Measurements from ENCODE around the gene OR10A4.
"Not testable (repeated sequence)": the region's sequence is repeated elsewhere in the genome, so short reads cannot be mapped to it uniquely, and the experiment has no call there.

The OR10A4 gene

GRCh38 chr11:6876325-6876724 is at the start of gene OR10A4:
Gene OR10A4, plus strand, starts transcription at chr11:6876625. Its CDS starts 23 bp downstream, at chr11:6876648.
- DNase-seq, result no peak

DNA sequence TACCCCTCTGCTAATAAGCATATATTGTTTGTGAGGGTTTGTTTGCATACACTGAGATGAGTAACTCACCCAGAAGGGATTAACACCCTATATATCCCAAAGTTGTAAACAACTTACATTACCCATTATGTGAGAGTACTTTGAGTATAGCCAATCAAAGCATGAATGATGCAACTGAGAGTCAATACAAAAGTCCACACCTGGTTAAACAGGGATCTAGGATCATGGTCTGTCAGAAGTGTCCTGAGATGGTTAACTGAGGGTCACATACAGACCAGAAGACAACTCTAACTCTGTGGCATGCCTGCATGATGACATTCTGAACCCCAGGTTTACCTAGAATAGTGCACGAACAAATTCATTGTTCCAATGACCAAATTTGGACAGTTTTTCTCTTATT is 48.3 kb upstream of the OR10A4 start:
- DNase-seq, result no peak

DNA sequence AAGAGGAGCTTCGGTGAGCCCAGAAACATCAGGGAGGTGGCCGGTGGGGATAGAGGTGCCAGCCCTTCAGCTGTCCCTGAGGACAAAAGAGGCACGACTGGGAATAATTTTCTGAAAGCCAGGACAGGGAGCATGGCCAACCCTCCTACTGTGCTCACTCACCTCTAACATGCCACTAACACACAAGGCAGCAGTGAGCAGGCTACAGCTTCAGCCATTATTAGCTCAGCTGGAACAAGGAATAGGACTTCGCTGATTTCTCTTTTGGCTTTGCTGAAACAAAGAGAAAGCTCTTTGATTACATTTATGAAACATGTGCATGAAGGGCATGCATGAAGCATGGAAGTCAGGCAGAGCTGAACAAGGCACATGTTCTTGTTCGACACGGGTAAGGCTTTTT is 43.1 kb upstream of the OR10A4 start:
- DNase-seq, result no peak

DNA sequence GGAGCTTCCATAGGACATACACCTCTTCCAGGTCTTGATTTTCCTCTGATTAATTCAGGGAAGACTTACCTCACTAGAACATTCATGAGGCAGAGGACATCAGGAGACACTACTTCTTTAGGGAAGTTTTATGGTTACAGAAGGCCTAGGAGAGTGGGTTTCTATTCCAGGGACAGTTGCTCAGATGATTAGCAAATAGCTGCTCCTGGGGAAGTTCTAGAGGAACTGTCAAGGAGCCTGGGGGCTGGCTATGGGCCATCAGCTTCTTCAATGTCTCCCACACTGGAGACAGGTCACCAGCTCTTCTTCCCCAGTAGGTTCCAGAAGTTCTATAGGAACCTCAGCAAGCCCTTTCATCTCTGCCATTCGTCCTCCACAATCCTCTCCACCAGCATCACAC is 42.4 kb upstream of the OR10A4 start:
- no peak for DNase-seq

- no peak for DNase-seq
Measured at GRCh38 chr11:6841694-6842093, 34.7 kb upstream of the OR10A4 start.

- no peak for DNase-seq
Measured at GRCh38 chr11:6843670-6844069, 32.8 kb upstream of the OR10A4 start.

GRCh38 chr11:6844356-6844755 is 32.1 kb upstream of the OR10A4 start:
- no peak for DNase-seq

- DNase-seq, result no peak
Measured at GRCh38 chr11:6845383-6845782, 31.0 kb upstream of the OR10A4 start, which contains the start of gene OR10A5. Gene OR10A5, plus strand, starts transcription at chr11:6845683. Its CDS starts 0 bp downstream, at chr11:6845683.

DNA sequence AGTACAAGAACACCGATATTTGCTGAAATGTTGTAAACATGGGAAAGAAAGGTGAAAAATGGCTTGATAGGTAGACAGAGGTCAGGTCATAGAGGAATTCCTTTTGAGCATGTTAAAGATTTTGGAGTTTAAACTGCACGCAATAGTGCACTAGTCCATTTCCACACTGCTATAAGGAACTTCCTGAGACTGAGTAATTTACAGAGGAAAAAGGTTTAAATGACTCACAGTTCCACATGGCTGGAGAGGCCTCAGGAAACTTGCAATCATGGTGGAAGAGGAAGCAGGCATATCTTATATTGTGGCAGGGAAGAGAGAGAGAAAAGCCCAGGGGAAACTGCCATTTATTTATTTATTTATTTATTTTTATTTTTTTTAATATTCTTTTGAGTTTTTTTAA is 25.9 kb upstream of the OR10A4 start:
- DNase-seq, result no peak

GRCh38 chr11:6854801-6855200 is 21.6 kb upstream of the OR10A4 start:
- not testable (repeated sequence) for DNase-seq

GRCh38 chr11:6855971-6856541 is 20.4 kb upstream of the OR10A4 start:
- no peak for DNase-seq

GRCh38 chr11:6856871-6857270 is 19.6 kb upstream of the OR10A4 start:
- DNase-seq, result no peak

GRCh38 chr11:6862961-6863360 is 13.5 kb upstream of the OR10A4 start, which contains the start of gene OR10A2:
Gene OR10A2, plus strand, starts transcription at chr11:6863057. Its CDS starts 6,698 bp downstream, at chr11:6869755.
- no peak for DNase-seq

DNA sequence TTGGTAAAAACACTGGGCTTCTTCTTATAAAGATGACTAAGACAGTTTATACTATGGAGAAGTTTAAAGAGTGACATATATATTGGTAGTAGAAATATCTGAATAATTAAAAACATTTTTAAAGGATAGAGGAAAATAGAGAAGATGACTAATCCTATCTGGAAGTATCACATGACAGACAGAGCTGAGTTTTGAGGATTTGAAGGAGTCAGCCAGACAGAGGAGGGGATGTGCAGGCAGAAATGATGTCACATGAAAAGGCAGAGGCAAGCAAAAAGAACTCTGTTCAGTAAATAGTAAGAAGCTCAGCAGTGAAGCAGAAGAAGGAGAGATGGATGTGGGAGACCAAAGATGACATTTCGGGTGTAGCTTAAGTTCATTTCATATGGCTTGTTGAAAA is 12.0 kb upstream of the OR10A4 start:
- no peak for DNase-seq

- no peak for DNase-seq
Measured at GRCh38 chr11:6871278-6871677, 5.1 kb upstream of the OR10A4 start.

GRCh38 chr11:6875761-6876160 is 664 bp upstream of the OR10A4 start:
- no peak for DNase-seq

DNA sequence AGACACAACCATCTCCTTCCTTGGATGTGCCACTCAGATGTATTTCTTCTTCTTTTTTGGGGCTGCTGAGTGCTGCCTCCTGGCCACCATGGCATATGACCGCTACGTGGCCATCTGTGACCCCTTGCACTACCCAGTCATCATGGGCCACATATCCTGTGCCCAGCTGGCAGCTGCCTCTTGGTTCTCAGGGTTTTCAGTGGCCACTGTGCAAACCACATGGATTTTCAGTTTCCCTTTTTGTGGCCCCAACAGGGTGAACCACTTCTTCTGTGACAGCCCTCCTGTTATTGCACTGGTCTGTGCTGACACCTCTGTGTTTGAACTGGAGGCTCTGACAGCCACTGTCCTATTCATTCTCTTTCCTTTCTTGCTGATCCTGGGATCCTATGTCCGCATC is 489 bp downstream of the OR10A4 start:
- no peak for DNase-seq

DNA sequence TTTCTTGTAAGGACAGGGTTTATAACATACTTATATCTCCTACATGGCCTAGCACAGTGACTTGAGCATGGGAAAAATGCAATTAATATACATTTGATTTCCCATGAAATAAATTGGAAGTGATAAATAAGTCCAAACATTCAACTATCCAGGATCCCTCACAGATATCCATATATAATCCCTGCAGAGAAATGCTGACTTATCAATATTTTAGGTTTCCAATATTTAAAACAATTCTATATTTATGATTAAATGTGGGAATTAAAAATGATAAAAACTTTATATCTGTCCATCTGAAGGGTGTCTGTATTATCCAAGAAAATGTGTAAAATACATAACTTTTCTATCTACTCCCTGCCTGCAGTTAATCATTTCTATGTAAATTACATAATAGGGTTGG is 6.3 kb downstream of the OR10A4 start:
- no peak for DNase-seq

DNA sequence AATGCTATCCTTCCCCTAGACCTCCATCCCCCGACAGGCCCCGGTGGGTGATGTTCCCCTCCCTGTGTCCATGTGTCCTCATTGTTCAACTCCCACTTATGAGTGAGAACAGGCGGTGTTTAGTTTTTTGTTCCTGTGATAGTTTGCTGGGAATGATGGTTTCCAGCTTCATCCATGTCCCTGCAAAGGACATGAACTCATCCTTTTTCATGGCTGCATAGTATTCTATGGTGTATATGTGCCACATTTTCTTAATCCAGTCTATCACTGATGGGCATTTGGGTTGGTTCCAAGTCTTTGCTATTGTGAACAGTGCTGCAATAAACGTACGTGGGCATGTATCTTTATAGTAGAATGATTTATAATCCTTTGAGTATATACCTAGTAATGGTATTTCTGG is 11.3 kb downstream of the OR10A4 start:
- not testable (repeated sequence) for DNase-seq

- no peak for DNase-seq
Measured at GRCh38 chr11:6888830-6889229, 12.4 kb downstream of the OR10A4 start.

DNA sequence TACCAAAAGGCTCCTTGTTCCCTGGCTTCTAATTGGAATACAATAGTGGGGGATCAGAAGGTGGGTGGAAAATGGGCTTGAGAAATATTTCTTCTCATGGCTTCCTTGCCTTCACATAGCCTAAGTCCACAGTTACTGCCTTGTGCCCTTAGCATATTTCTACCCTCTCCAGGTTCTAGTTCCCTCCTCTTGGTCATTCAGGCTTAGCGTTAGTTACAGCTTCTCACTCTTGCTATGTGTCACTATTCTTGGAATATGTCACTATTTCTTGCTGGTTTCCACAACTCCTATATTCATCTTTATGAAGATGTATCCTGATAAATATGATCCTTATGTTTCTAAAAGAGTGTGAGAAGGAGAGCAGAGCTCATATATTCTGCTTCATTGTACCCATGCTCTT is 13.4 kb downstream of the OR10A4 start:
- no peak for DNase-seq

DNA sequence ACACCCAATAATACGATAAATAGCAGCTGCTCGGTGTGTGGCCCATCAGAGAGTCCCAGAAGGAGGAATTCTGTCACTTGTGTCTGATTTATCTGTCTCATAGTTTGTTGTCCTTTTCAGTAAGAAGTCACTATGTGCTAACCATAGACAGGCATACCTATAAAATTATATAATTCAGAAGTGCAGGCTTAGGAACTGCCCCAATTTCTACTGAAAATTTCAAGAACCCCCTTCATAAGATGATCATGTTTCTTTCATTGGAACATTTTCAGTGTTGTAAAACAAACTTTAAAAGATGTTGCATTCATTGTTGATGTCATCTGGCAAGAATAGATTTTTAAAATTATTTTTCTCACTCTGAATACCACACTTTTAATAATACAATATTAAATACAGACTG is 16.0 kb downstream of the OR10A4 start, which contains the start of gene OR2D2:
Gene OR2D2, minus strand, starts transcription at position 101 of the 400 bp plus-strand sequence. Its CDS starts 0 bp downstream, at position 101.
- DNase-seq, result no peak

DNA sequence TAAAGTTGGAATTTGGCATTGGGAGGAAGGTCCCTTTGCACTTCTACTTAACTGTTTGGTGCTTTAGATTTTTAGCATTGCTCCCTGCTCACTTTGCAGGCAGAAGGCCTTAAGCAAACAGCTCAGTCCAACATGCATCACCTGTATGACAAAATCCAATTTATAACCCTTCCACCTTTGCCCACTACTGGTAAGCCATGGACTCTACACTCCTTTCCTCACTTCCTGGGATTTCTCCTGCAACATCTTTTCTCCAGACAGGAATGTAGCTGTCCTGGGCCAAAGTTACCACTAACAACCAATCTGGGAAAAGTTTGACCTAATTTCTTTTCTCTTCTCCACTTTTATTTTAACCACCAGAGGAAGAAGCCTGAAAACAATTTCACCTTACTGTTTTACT is 17.7 kb downstream of the OR10A4 start:
- DNase-seq, result no peak

DNA sequence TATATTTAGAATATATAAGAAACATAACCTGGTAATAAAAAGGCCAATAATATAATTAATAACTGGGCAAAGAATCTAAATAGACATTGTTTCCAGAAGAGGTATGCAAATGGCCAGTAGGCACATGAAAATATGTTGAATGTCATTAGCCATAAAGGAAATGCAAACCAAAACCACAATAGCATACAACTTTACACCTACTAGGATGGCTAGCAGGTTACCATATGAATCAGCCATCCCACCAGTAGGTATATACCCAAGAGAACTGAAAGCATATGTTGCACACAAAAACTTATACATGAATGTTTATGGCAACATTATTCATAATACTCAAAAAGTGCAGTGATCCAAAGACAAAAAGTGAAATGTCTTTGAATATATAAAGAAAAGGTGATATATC is 18.6 kb downstream of the OR10A4 start:
- DNase-seq, result no peak

DNA sequence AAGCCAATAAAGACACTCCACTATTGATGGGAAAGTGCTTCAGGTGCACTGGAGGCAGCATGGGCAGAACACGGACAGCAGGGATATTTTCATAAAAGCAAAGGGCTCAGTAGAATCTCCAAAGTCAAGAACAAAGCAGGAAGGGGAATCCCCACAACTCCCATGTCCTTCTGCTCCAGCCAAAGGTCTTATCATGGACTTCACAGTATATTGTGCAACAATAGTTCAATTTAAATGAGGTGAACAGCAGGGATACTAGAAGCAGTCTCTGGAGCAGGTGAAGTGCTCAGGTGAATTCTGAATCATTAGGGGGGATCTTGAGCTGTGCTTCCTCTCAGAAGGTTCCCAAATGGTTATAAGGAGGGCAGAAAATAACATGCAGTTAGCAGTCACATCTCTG is 22.5 kb downstream of the OR10A4 start:
- no peak for DNase-seq

All from SHP77 treated with DMSO at 0.1 percent for 48 hours (cell line).